Measurements from ENCODE around the gene GCNT1.
"Not testable (repeated sequence)": the region's sequence is repeated elsewhere in the genome, so short reads cannot be mapped to it uniquely, and the experiment has no call there.

The GCNT1 gene

GRCh38 chr9:76526026-76526425, 67.0 kb downstream of the GCNT1 start:
- FAIRE-seq (peak; percentile 36), DNase-seq (ENCODE audit: insufficient read length, low spot score) (no peak)
- no peak for TF ChIP-seq POLR2A (IDR thresholded peaks at IDR 0.05; ENCODE audit: low read depth, low read length)

GRCh38 chr9:76528056-76528455, 69.1 kb downstream of the GCNT1 start:
- TF ChIP-seq POLR2A (IDR thresholded peaks at IDR 0.05; ENCODE audit: low read depth, low read length): no peak
- FAIRE-seq (no peak), DNase-seq (ENCODE audit: insufficient read length, low spot score) (no peak)

- no peak for DNase-seq (ENCODE audit: insufficient read length, low spot score)
- TF ChIP-seq POLR2A (IDR thresholded peaks at IDR 0.05; ENCODE audit: low read depth, low read length): no peak
- no peak for FAIRE-seq
These were observed 69.7 kb downstream of the GCNT1 start for GRCh38 chr9:76528642-76529190.

- FAIRE-seq: no peak
- no peak for DNase-seq (ENCODE audit: insufficient read length, low spot score)
- TF ChIP-seq POLR2A (IDR thresholded peaks at IDR 0.05; ENCODE audit: low read depth, low read length): no peak
These were observed 70.7 kb downstream of the GCNT1 start for GRCh38 chr9:76529653-76530052.

- TF ChIP-seq POLR2A (IDR thresholded peaks at IDR 0.05; ENCODE audit: low read depth, low read length): no peak
- DNase-seq (ENCODE audit: insufficient read length, low spot score) (no peak), FAIRE-seq (no peak)
These were observed 71.6 kb downstream of the GCNT1 start for GRCh38 chr9:76530458-76531110.

GRCh38 chr9:76531231-76531780, 72.3 kb downstream of the GCNT1 start:
- TF ChIP-seq POLR2A (IDR thresholded peaks at IDR 0.05; ENCODE audit: low read depth, low read length): no peak
- FAIRE-seq: no peak
- no peak for DNase-seq (ENCODE audit: insufficient read length, low spot score)

- not testable (repeated sequence) for DNase-seq (ENCODE audit: insufficient read length, low spot score); FAIRE-seq
These were observed 73.9 kb downstream of the GCNT1 start for GRCh38 chr9:76532877-76533276.

- FAIRE-seq (no peak), DNase-seq (ENCODE audit: insufficient read length, low spot score) (no peak)
- no peak for TF ChIP-seq POLR2A (IDR thresholded peaks at IDR 0.05; ENCODE audit: low read depth, low read length)
These were observed 75.0 kb downstream of the GCNT1 start for GRCh38 chr9:76534026-76534425.

GRCh38 chr9:76537150-76537646, 78.2 kb downstream of the GCNT1 start:
- DNase-seq (ENCODE audit: insufficient read length, low spot score) (no peak), FAIRE-seq (peak; percentile 65)
- TF ChIP-seq POLR2A (IDR thresholded peaks at IDR 0.05; ENCODE audit: low read depth, low read length): no peak

- DNase-seq (ENCODE audit: insufficient read length, low spot score) (no peak), FAIRE-seq (no peak)
- no peak for TF ChIP-seq POLR2A (IDR thresholded peaks at IDR 0.05; ENCODE audit: low read depth, low read length)
These were observed 80.2 kb downstream of the GCNT1 start for GRCh38 chr9:76539180-76539579.

- no peak for TF ChIP-seq POLR2A (IDR thresholded peaks at IDR 0.05; ENCODE audit: low read depth, low read length)
- no peak for FAIRE-seq
- no peak for DNase-seq (ENCODE audit: insufficient read length, low spot score)
These were observed 83.4 kb downstream of the GCNT1 start for GRCh38 chr9:76542360-76542759.

GRCh38 chr9:76545191-76545590, 86.2 kb downstream of the GCNT1 start:
- FAIRE-seq (peak; percentile 45), DNase-seq (ENCODE audit: insufficient read length, low spot score) (no peak)
- TF ChIP-seq POLR2A (IDR thresholded peaks at IDR 0.05; ENCODE audit: low read depth, low read length): no peak

- FAIRE-seq (no peak), DNase-seq (ENCODE audit: insufficient read length, low spot score) (no peak)
- TF ChIP-seq POLR2A (IDR thresholded peaks at IDR 0.05; ENCODE audit: low read depth, low read length): no peak
These were observed 93.2 kb downstream of the GCNT1 start for GRCh38 chr9:76552181-76552580.

- FAIRE-seq: no peak
- no peak for TF ChIP-seq POLR2A (IDR thresholded peaks at IDR 0.05; ENCODE audit: low read depth, low read length)
- no peak for DNase-seq (ENCODE audit: insufficient read length, low spot score)
These were observed 93.9 kb downstream of the GCNT1 start for GRCh38 chr9:76552751-76553455.
